Dermis blood vessel endothelial cell (primary cell): Measurements from ENCODE around the gene ONECUT3. TPM values are rescaled to one million over a fixed set of nuclear protein-coding genes. Genes with fewer than 3 reads are reported as not detected.
A peak's percentile ranks its signal among the peaks of the same experiment; 100 is the strongest.
"Not testable (repeated sequence)": the region's sequence is repeated elsewhere in the genome, so short reads cannot be mapped to it uniquely, and the experiment has no call there.

ENCODE experiments used
- DNase-seq: peaks from one replicate; pipeline ENCODE4 v3.0.0; 2010
- total RNA-seq: library from RNA; depleted of rRNA; stranded (reverse); fragments of >200 nt; gene quantifications from 2 replicates; pipeline ENCODE4 v1.2.3, GENCODE V29; 2014

The ONECUT3 gene
- total RNA-seq, 1 donor from 2014 or later: not detected

- no peak for DNase-seq
Measured at GRCh38 chr19:1756705-1757465, 3.6 kb downstream of the ONECUT3 start.

- DNase-seq: no peak
Measured at GRCh38 chr19:1757468-1758230, 4.3 kb downstream of the ONECUT3 start.

- DNase-seq: no peak
Measured at GRCh38 chr19:1758231-1758577, 4.9 kb downstream of the ONECUT3 start.

GRCh38 chr19:1758959-1759903 lies 5.9 kb downstream of the ONECUT3 start:
- no peak for DNase-seq

- no peak for DNase-seq
Measured at GRCh38 chr19:1760020-1760419, 6.7 kb downstream of the ONECUT3 start.

- not testable (repeated sequence) for DNase-seq
Measured at GRCh38 chr19:1760786-1761527, 7.7 kb downstream of the ONECUT3 start.

- DNase-seq: no peak
Measured at GRCh38 chr19:1761528-1762242, 8.4 kb downstream of the ONECUT3 start.

GRCh38 chr19:1762243-1763117 lies 9.2 kb downstream of the ONECUT3 start:
- DNase-seq: no peak

- no peak for DNase-seq
Measured at GRCh38 chr19:1763648-1764639, 10.6 kb downstream of the ONECUT3 start.

GRCh38 chr19:1764729-1765128 lies 11.4 kb downstream of the ONECUT3 start:
- DNase-seq: no peak

- DNase-seq: no peak
Measured at GRCh38 chr19:1765232-1765903, 12.1 kb downstream of the ONECUT3 start.

- no peak for DNase-seq
Measured at GRCh38 chr19:1765904-1766799, 12.8 kb downstream of the ONECUT3 start.

GRCh38 chr19:1766800-1767352 lies 13.6 kb downstream of the ONECUT3 start:
- no peak for DNase-seq

GRCh38 chr19:1767464-1767933 lies 14.2 kb downstream of the ONECUT3 start:
- DNase-seq: peak; percentile 50

- DNase-seq: peak; percentile 37
Measured at GRCh38 chr19:1768248-1768647, 14.9 kb downstream of the ONECUT3 start.

GRCh38 chr19:1768918-1769644 lies 15.8 kb downstream of the ONECUT3 start:
- DNase-seq: no peak
